Duodenal mucosa (tissue), 2 donors: ENCODE data around the gene NR3C2.

Source experiments
- H3K27ac ChIP-seq: one replicate; pipeline ENCODE4 v1.7.0; 2013; ENCODE audit warnings: low read depth, low read length
- H3K27me3 ChIP-seq, 2 donors: one replicate each; pipeline ENCODE4 v1.7.0; 2013; ENCODE audit warnings: low read length in 2 of 2, control low read depth in 1 of 2; ENCODE audit not compliant: insufficient read depth in 2 of 2, control insufficient read depth in 1 of 2
- H3K36me3 ChIP-seq, 2 donors: one replicate each; pipeline ENCODE4 v1.7.0; 2013; ENCODE audit warnings: low read length in 2 of 2, control low read depth in 1 of 2; ENCODE audit not compliant: insufficient read depth in 2 of 2, control insufficient read depth in 1 of 2
- H3K4me1 ChIP-seq, 2 donors: one replicate each; pipeline ENCODE4 v1.7.0; 2013; ENCODE audit warnings: low read length in 2 of 2, control low read depth in 1 of 2; ENCODE audit not compliant: insufficient read depth in 2 of 2, control insufficient read depth in 1 of 2
- H3K4me3 ChIP-seq, 2 donors: one replicate each; pipeline ENCODE4 v1.7.0; 2013; ENCODE audit warnings: low read length in 2 of 2, low read depth in 1 of 2
- H3K9ac ChIP-seq, 2 donors: one replicate each; pipeline ENCODE4 v1.7.0; 2013; ENCODE audit warnings: low read length in 2 of 2, low read depth in 1 of 2
- H3K9me3 ChIP-seq, 2 donors: one replicate each; pipeline ENCODE4 v1.7.0; 2013; ENCODE audit warnings: low read length in 2 of 2, control low read depth in 1 of 2; ENCODE audit not compliant: control insufficient read depth in 1 of 2

The NR3C2 gene

GRCh38 chr4:148171596-148171995 is 270.6 kb downstream of the NR3C2 start:
- Histone ChIP-seq H3K27ac (no peak overlapping the region), H3K4me3 (no peak overlapping the region), H3K36me3 (no peaks in the 10 kb centered on the region), H3K27me3 (no peaks in the 10 kb centered on the region), H3K9me3 (peaks cover 0 to 8% of the 10 kb centered on the region in 2 donors), H3K4me1 (peaks cover 11 to 23% of the 10 kb centered on the region in 2 donors), H3K9ac (no peak overlapping the region)

- H3K27ac ChIP-seq = no peak overlapping the region
- peak overlapping the region in 1 of 2 donors; percentile 2 for H3K4me3 ChIP-seq
- H3K27me3 ChIP-seq = no peaks in the 10 kb centered on the region
- no peak overlapping the region for H3K9ac ChIP-seq
- no peaks in the 10 kb centered on the region for H3K36me3 ChIP-seq
- peaks cover 0 to 8% of the 10 kb centered on the region in 2 donors for H3K9me3 ChIP-seq
- peaks cover 11 to 23% of the 10 kb centered on the region in 2 donors for H3K4me1 ChIP-seq
Observed at GRCh38 chr4:148170408-148171365, 271.5 kb downstream of the NR3C2 start.

GRCh38 chr4:148166132-148166591 is 276.1 kb downstream of the NR3C2 start:
- Histone ChIP-seq H3K9ac (no peak overlapping the region), H3K4me1 (peaks cover 13 to 33% of the 10 kb centered on the region in 2 donors), H3K4me3 (no peak overlapping the region), H3K9me3 (no peaks in the 10 kb centered on the region), H3K36me3 (no peaks in the 10 kb centered on the region), H3K27me3 (no peaks in the 10 kb centered on the region), H3K27ac (no peak overlapping the region)

- Histone ChIP-seq H3K27ac (no peak overlapping the region), H3K36me3 (no peaks in the 10 kb centered on the region), H3K4me1 (peaks cover 11 to 23% of the 10 kb centered on the region in 2 donors), H3K9me3 (no peaks in the 10 kb centered on the region), H3K4me3 (no peak overlapping the region), H3K27me3 (no peaks in the 10 kb centered on the region), H3K9ac (no peak overlapping the region)
Observed at GRCh38 chr4:148164557-148164956, 277.7 kb downstream of the NR3C2 start.

GRCh38 chr4:148162991-148163390 is 279.2 kb downstream of the NR3C2 start:
- H3K27ac ChIP-seq = no peak overlapping the region
- no peaks in the 10 kb centered on the region for H3K27me3 ChIP-seq
- H3K4me1 ChIP-seq = peaks cover 13 to 21% of the 10 kb centered on the region in 2 donors

GRCh38 chr4:148162519-148162918 is 279.7 kb downstream of the NR3C2 start:
- H3K27me3 ChIP-seq = no peaks in the 10 kb centered on the region
- no peak overlapping the region for H3K27ac ChIP-seq
- H3K9me3 ChIP-seq = no peaks in the 10 kb centered on the region
- peaks cover 13 to 21% of the 10 kb centered on the region in 2 donors for H3K4me1 ChIP-seq
- H3K36me3 ChIP-seq = no peaks in the 10 kb centered on the region
- H3K9ac ChIP-seq = no peak overlapping the region
- no peak overlapping the region for H3K4me3 ChIP-seq

More at GRCh38 chr4:148162991-148163390, 279.2 kb downstream of the NR3C2 start:
- H3K9me3 ChIP-seq = no peaks in the 10 kb centered on the region
- no peak overlapping the region for H3K9ac ChIP-seq
- H3K36me3 ChIP-seq = no peaks in the 10 kb centered on the region
- no peak overlapping the region for H3K4me3 ChIP-seq

- Histone ChIP-seq H3K4me3 (no peak overlapping the region), H3K27ac (no peak overlapping the region), H3K36me3 (no peaks in the 10 kb centered on the region), H3K4me1 (peaks cover 13 to 21% of the 10 kb centered on the region in 2 donors), H3K9me3 (no peaks in the 10 kb centered on the region), H3K27me3 (no peaks in the 10 kb centered on the region), H3K9ac (no peak overlapping the region)
Observed at GRCh38 chr4:148161601-148162000, 280.6 kb downstream of the NR3C2 start.

GRCh38 chr4:148159793-148160192 is 282.4 kb downstream of the NR3C2 start:
- no peaks in the 10 kb centered on the region for H3K36me3 ChIP-seq
- no peaks in the 10 kb centered on the region for H3K9me3 ChIP-seq

GRCh38 chr4:148154769-148155168 is 287.4 kb downstream of the NR3C2 start:
- Histone ChIP-seq H3K9me3 (no peaks in the 10 kb centered on the region), H3K4me1 (peaks cover 0 to 8% of the 10 kb centered on the region in 2 donors), H3K36me3 (peaks cover 0 to 9% of the 10 kb centered on the region in 2 donors), H3K27ac (no peak overlapping the region), H3K4me3 (no peak overlapping the region), H3K27me3 (no peaks in the 10 kb centered on the region), H3K9ac (no peak overlapping the region)

More at GRCh38 chr4:148159793-148160192, 282.4 kb downstream of the NR3C2 start:
- Histone ChIP-seq H3K4me3 (no peak overlapping the region), H3K4me1 (peaks cover 16 to 20% of the 10 kb centered on the region in 2 donors), H3K9ac (no peak overlapping the region), H3K27ac (no peak overlapping the region), H3K27me3 (no peaks in the 10 kb centered on the region)

GRCh38 chr4:148152868-148153625 is 289.2 kb downstream of the NR3C2 start:
- Histone ChIP-seq H3K27ac (no peak overlapping the region), H3K36me3 (peaks cover 0 to 9% of the 10 kb centered on the region in 2 donors), H3K4me3 (no peak overlapping the region), H3K27me3 (no peaks in the 10 kb centered on the region), H3K9me3 (no peaks in the 10 kb centered on the region), H3K9ac (no peak overlapping the region), H3K4me1 (peaks cover 0 to 3% of the 10 kb centered on the region in 2 donors)
